ENCODE measurements around the gene MID1. TPM values are rescaled to one million over a fixed set of nuclear protein-coding genes. Genes with fewer than 3 reads are reported as not detected.

The MID1 gene
- polyA plus RNA-seq, 2 of the 4 experiments (the other 2 are of a cell fraction), result 59.5 to 106 TPM

- no peak for TF ChIP-seq NFE2L2 (conservative IDR thresholded peaks at IDR 0.05; ENCODE audit: low read length)
- TF ChIP-seq HMGXB4 (CRISPR knock-in tag; IDR thresholded peaks at IDR 0.05; ENCODE audit: borderline replicate concordance), result no peak
- no peak for TF ChIP-seq CBX8 (IDR thresholded peaks at IDR 0.05)
- no peak for TF ChIP-seq PHF8 (IDR thresholded peaks at IDR 0.05; ENCODE audit: borderline replicate concordance, low read depth)
- TF ChIP-seq ESRRA (IDR thresholded peaks at IDR 0.05; ENCODE audit: borderline replicate concordance, low read length), result no peak
- TF ChIP-seq EP300 (IDR thresholded peaks at IDR 0.05), result no peak
- no peak for TF ChIP-seq RNF2 (IDR thresholded peaks at IDR 0.05; ENCODE audit: borderline replicate concordance, low read depth)
These were observed 204.9 kb downstream of the MID1 start (continued) for GRCh38 chrX:10415306-10416001.

GRCh38 chrX:10414862-10415261 is 205.5 kb downstream of the MID1 start:
- Histone ChIP-seq H3K9me3 (no peaks in the 10 kb centered on the region), H3K4me3 (no peak overlapping the region), H3K4me1 (peaks cover 13% of the 10 kb centered on the region; the same call in 2 of the 3 replicates), H3K4me2 (peak overlapping the region; percentile 46; the same call in 2 of the 3 replicates), H3K27ac (peak overlapping the region in 1 of 2 experiments; percentile 19; a peak in 1 of 6 replicates)
- DNase-seq (ENCODE audit: low read depth in 1 of 2, low spot score in 1 of 2) (no peak), FAIRE-seq (no peak), ATAC-seq (no peak)
- ChIA-PET CTCF (no interaction called here), POLR2A (no interaction called here)
- TF ChIP-seq, protein P1, sequence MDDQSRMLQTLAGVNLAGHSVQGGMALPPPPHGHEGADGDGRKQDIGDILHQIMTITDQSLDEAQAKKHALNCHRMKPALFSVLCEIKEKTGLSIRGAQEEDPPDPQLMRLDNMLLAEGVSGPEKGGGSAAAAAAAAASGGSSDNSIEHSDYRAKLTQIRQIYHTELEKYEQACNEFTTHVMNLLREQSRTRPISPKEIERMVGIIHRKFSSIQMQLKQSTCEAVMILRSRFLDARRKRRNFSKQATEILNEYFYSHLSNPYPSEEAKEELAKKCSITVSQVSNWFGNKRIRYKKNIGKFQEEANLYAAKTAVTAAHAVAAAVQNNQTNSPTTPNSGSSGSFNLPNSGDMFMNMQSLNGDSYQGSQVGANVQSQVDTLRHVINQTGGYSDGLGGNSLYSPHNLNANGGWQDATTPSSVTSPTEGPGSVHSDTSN (IDR thresholded peaks at IDR 0.05), result no peak
- TF ChIP-seq JUNB (IDR thresholded peaks at IDR 0.05) (no peak), BHLHE40 (IDR thresholded peaks at IDR 0.05; ENCODE audit: low read depth, low read length) (no peak), SREBF2 (IDR thresholded peaks at IDR 0.05) (no peak), JUN (IDR thresholded peaks at IDR 0.05) (no peak), RAD21 (conservative IDR thresholded peaks at IDR 0.05 in 1 of 2, IDR thresholded peaks at IDR 0.05 in 1 of 2) (no peak), TFCP2L1 (CRISPR knock-in tag; IDR thresholded peaks at IDR 0.05) (no peak), MAFK (IDR thresholded peaks at IDR 0.05; ENCODE audit: partially characterized antibody) (no peak), NPAS2 (CRISPR knock-in tag; IDR thresholded peaks at IDR 0.05; ENCODE audit: borderline replicate concordance) (no peak), RCOR1 (IDR thresholded peaks at IDR 0.05; ENCODE audit: low read depth, low read length) (no peak), RFX5 (IDR thresholded peaks at IDR 0.05) (no peak), HOXA7 (CRISPR knock-in tag; IDR thresholded peaks at IDR 0.05) (no peak), TP53 (CRISPR knock-in tag; IDR thresholded peaks at IDR 0.05) (no peak), SMC3 (IDR thresholded peaks at IDR 0.05) (no peak), KDM5A (IDR thresholded peaks at IDR 0.05) (no peak), FOXS1 (CRISPR knock-in tag; IDR thresholded peaks at IDR 0.05) (no peak), CEBPB (IDR thresholded peaks at IDR 0.05) (no peak), CBX2 (IDR thresholded peaks at IDR 0.05; ENCODE audit: borderline replicate concordance, low read depth) (no peak), ESRRA (IDR thresholded peaks at IDR 0.05; ENCODE audit: borderline replicate concordance, low read length) (no peak)
- WGBS (ENCODE audit: missing lambda C conversion rate), result 77% methylated on average over 6 of the region's 6 CpGs
